Osteocyte (in vitro differentiated cells): Measurements from ENCODE around the gene PAX5. TPM values are rescaled to one million over a fixed set of nuclear protein-coding genes. Genes with fewer than 3 reads are reported as not detected.
A peak's percentile ranks its signal among the peaks of the same experiment; 100 is the strongest.

Source experiments
- DNase-seq: peaks from one replicate; pipeline ENCODE4 v3.0.0; 2021; ENCODE audit warnings: mixed read lengths; ENCODE audit not compliant: unreplicated experiment; ENCODE audit errors: extremely low spot score
- H3K27ac Mint-ChIP-seq: one replicate; pipeline ENCODE4 v1.8.0; 2021; ENCODE audit warnings: mild to moderate bottlenecking, mixed read lengths; ENCODE audit not compliant: unreplicated experiment
- H3K27me3 Mint-ChIP-seq: one replicate; pipeline ENCODE4 v1.8.0; 2021; ENCODE audit warnings: mixed read lengths; ENCODE audit not compliant: unreplicated experiment
- H3K36me3 Mint-ChIP-seq: one replicate; pipeline ENCODE4 v1.8.0; 2021; ENCODE audit warnings: mixed read lengths; ENCODE audit not compliant: unreplicated experiment
- H3K4me1 Mint-ChIP-seq: one replicate; pipeline ENCODE4 v1.8.0; 2021; ENCODE audit warnings: mixed read lengths; ENCODE audit not compliant: unreplicated experiment
- H3K4me3 Mint-ChIP-seq: one replicate; pipeline ENCODE4 v1.8.0; 2021; ENCODE audit warnings: mild to moderate bottlenecking, moderate library complexity, mixed read lengths; ENCODE audit not compliant: unreplicated experiment
- H3K9me3 Mint-ChIP-seq: one replicate; pipeline ENCODE4 v1.8.0; 2021; ENCODE audit warnings: mixed read lengths; ENCODE audit not compliant: unreplicated experiment
- CTCF ChIP-seq: fragments of 200-600 bp; sonication (generic); IDR thresholded peaks from 2 replicates; pipeline ENCODE4 v1.5.0; 2021; ENCODE audit warnings: antibody characterized with exemption, mild to moderate bottlenecking, moderate library complexity
- total RNA-seq: library from RNA; stranded (reverse); gene quantifications from 2 replicates; pipeline ENCODE4 v1.2.1, GENCODE V29; 2021

Gene PAX5
- total RNA-seq, 1 donor from 2014 or later = not detected

DNA sequence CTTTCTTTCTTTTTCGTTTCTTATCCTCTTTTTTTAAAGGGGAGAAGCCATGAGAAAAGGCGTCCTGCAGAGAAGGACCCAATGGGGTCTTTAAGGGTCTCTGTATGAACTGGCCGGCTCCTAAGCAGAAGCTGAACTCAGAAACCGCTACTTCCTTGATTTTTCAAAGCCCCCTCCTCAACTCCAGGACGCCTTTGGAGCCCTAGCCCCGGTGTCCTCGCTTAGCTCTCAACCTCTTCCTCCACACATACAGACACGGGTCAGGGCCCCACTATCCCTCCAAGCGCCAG lies 8.3 kb downstream of the PAX5 start:
- H3K4me3 Mint-ChIP-seq = peak overlapping the region; percentile 72
- no peak for DNase-seq
- no peak overlapping the region for H3K27ac Mint-ChIP-seq
- no peak for TF ChIP-seq CTCF
- no peaks in the 10 kb centered on the region for H3K9me3 Mint-ChIP-seq
- peaks cover 80% of the 10 kb centered on the region for H3K27me3 Mint-ChIP-seq
- no peaks in the 10 kb centered on the region for H3K36me3 Mint-ChIP-seq
- peaks cover 19% of the 10 kb centered on the region for H3K4me1 Mint-ChIP-seq

- Mint-ChIP-seq H3K27me3 (peaks cover 80% of the 10 kb centered on the region), H3K4me1 (peaks cover 19% of the 10 kb centered on the region), H3K9me3 (no peaks in the 10 kb centered on the region), H3K36me3 (no peaks in the 10 kb centered on the region), H3K27ac (no peak overlapping the region), H3K4me3 (peak overlapping the region; percentile 72)
- TF ChIP-seq CTCF = no peak
- DNase-seq = no peak
These were observed 8.8 kb downstream of the PAX5 start for GRCh38 chr9:37025071-37025822.

DNA sequence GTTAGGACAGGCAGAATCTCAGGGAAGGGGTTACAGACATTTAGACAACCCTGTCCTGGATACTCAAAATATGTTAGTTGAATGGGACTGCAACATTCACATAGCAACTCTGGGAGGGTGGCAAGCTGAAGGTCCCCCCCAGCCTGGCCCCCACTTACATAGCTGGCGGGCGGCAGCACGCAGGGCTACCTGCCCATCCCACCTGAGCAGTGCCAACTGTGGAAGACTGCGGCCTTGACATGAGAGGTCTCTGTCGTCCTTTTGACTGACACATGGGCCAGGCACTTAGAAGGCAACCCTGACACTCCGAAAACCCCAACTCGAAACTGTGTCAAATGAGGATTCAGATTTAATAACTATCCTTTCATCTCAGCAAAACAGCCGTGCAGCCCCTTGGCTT lies 16.5 kb downstream of the PAX5 start:
- no peaks in the 10 kb centered on the region for H3K36me3 Mint-ChIP-seq
- peaks cover 77% of the 10 kb centered on the region for H3K27me3 Mint-ChIP-seq
- H3K27ac Mint-ChIP-seq = no peak overlapping the region
- TF ChIP-seq CTCF = no peak
- H3K4me3 Mint-ChIP-seq = no peak overlapping the region
- no peaks in the 10 kb centered on the region for H3K4me1 Mint-ChIP-seq
- no peak for DNase-seq
- no peaks in the 10 kb centered on the region for H3K9me3 Mint-ChIP-seq

GRCh38 chr9:37011530-37011929 lies 22.5 kb downstream of the PAX5 start:
- no peaks in the 10 kb centered on the region for H3K36me3 Mint-ChIP-seq
- H3K27me3 Mint-ChIP-seq = peaks cover 71% of the 10 kb centered on the region
- no peaks in the 10 kb centered on the region for H3K4me1 Mint-ChIP-seq
- H3K4me3 Mint-ChIP-seq = no peak overlapping the region
- no peaks in the 10 kb centered on the region for H3K9me3 Mint-ChIP-seq
- no peak for DNase-seq
- no peak overlapping the region for H3K27ac Mint-ChIP-seq
- TF ChIP-seq CTCF = no peak

DNA sequence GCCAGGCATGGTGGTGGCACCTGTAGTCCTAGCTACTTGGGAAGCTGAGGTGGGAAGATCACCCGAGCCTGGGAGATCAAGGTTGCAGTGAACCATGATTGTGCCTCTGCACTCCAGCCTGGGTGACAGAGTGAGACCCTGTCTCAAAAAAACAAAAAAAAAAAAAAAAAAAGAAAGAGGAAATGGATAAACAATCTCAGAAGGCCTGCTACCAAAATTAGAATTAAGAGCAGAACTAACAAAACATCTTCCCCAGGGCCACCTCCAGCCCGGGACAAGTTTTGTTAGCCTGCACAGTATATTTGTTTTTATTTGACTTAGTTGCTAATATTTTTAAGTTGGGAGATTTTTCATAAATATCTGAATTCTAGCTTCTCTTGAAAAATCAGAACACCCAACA lies 23.1 kb downstream of the PAX5 start:
- DNase-seq = no peak
- Mint-ChIP-seq H3K27ac (no peak overlapping the region), H3K9me3 (no peaks in the 10 kb centered on the region), H3K4me3 (no peak overlapping the region), H3K4me1 (no peaks in the 10 kb centered on the region), H3K27me3 (peaks cover 70% of the 10 kb centered on the region), H3K36me3 (no peaks in the 10 kb centered on the region)
- no peak for TF ChIP-seq CTCF
